GM06990 (cell line): ENCODE results near the gene ADAMTS17.

ENCODE experiments used
- DNase-seq: peaks from one replicate; pipeline ENCODE4 v3.0.0-alpha.2; 2011; ENCODE audit not compliant: insufficient read length; ENCODE audit errors: extremely low read depth
- H3K27me3 ChIP-seq: replicated peaks from 2 replicates; pipeline ENCODE4 v1.6.0; 2011; ENCODE audit warnings: low read length; ENCODE audit not compliant: control insufficient read depth, insufficient read depth
- H3K36me3 ChIP-seq: 2 replicates; pipeline ENCODE4 v1.5.1; 2011; ENCODE audit warnings: low read length; ENCODE audit not compliant: control insufficient read depth, insufficient read depth
- H3K4me3 ChIP-seq: replicated peaks from 2 replicates; pipeline ENCODE4 v1.5.1; 2011; ENCODE audit warnings: low read depth, mild to moderate bottlenecking, control low read depth, low read length
- TF ChIP-seq, protein P1 (sequence below): IDR thresholded peaks from 2 replicates; pipeline ENCODE4 v1.5.1; 2011; ENCODE audit warnings: low read length, control low read depth, mild to moderate bottlenecking, inconsistent platforms; ENCODE audit not compliant: insufficient read depth, poor library complexity, severe bottlenecking

ADAMTS17 gene

DNA sequence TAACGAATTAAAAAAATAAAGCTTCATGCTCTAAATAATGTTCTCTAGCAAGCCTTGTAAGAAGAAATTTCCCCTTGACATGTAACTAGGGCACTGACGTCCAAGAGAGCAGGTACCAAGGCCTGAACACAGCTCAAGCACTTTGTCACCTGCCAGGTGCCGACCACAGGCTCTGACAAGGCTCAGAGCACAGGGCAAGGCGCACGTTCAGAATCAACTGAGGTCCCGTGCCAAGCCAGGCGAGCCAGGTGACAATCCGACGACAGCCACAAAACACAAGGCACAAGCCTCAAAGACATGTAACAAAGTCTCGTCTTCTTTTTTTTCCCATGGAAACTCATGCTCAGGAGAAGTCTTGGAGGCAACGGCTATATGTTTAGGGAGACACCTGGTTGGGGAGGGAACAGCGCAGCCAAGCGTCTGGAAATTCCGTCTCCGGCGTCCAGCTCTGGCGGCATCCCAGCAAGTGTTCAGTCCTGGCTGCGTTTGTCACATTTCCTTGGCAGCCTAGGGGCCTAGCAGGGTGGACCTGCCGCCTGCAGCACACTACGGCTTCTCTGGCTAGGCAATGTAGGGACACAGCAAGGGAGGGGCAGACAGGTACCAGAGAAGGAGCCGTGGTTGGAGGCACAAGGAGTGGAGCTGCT, 76.7 kb downstream of the ADAMTS17 start:
- Histone ChIP-seq H3K4me3 (no peak overlapping the region), H3K27me3 (no peaks in the 10 kb centered on the region; the same call in 1 of the 2 replicates), H3K36me3 (no peaks in the 10 kb centered on the region)
- no peak for DNase-seq
- TF ChIP-seq, protein P1, sequence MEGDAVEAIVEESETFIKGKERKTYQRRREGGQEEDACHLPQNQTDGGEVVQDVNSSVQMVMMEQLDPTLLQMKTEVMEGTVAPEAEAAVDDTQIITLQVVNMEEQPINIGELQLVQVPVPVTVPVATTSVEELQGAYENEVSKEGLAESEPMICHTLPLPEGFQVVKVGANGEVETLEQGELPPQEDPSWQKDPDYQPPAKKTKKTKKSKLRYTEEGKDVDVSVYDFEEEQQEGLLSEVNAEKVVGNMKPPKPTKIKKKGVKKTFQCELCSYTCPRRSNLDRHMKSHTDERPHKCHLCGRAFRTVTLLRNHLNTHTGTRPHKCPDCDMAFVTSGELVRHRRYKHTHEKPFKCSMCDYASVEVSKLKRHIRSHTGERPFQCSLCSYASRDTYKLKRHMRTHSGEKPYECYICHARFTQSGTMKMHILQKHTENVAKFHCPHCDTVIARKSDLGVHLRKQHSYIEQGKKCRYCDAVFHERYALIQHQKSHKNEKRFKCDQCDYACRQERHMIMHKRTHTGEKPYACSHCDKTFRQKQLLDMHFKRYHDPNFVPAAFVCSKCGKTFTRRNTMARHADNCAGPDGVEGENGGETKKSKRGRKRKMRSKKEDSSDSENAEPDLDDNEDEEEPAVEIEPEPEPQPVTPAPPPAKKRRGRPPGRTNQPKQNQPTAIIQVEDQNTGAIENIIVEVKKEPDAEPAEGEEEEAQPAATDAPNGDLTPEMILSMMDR, result no peak

DNA sequence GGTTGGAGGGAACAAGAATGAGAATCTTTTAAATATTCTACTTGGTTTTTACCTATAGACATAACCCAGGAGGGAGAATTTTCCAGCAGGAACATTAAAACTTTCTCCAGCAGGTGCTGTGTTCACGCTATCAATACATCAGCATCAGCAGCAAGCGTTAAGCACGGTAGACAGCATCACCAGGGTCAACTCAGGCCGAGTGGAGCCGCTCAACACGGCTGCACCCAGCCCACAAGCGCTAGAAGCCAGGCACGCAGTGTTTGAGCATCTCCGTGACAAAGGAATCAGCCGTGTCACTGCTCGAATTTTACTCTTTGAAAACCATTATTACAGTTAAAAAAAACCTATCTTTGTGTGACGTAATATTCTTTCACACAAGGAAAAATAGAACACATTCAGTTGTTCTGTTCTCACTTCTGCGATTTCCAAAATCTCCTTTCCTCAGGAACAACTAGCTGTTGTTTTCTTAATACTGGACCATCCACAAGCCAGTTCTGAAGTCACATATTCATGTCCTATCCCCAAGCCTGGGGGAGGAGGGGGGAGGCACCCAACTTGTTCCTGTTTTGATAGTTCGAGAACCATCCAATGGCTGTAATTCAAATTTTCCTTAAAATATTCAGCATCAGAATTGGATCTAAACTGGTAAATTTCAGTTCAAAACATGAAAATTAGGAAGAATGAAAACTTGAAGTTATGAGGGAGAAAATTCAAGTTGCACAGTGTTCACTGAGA, 77.9 kb downstream of the ADAMTS17 start:
- TF ChIP-seq, protein P1, result no peak
- Histone ChIP-seq H3K36me3 (no peaks in the 10 kb centered on the region), H3K4me3 (no peak overlapping the region), H3K27me3 (no peaks in the 10 kb centered on the region; the same call in 1 of the 2 replicates)
- no peak for DNase-seq

DNA sequence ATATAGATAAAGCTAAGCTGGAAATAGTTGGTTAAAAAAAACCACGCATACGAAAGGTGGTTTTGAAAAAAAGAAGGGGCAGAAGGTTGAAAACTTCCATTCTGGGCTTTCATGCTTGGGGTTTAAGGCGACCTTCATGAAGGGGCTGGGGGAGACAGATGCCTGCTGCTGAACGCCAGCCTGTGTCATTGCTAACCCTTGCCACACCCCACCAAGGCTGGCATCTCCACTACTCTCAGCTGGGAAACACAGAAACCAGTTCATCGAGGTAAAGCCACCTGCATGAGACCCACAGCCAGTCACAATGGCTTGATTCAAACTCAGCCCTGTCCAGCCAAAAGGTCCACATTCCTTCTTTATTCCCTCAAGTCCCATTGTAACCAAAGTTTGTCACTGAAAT, 78.7 kb downstream of the ADAMTS17 start:
- Histone ChIP-seq H3K36me3 (no peaks in the 10 kb centered on the region), H3K27me3 (no peaks in the 10 kb centered on the region; the same call in 1 of the 2 replicates), H3K4me3 (no peak overlapping the region)
- DNase-seq, result no peak
- TF ChIP-seq, protein P1, result no peak

GRCh38 chr15:100261302-100262240, 80.2 kb downstream of the ADAMTS17 start:
- TF ChIP-seq, protein P1, result no peak
- Histone ChIP-seq H3K27me3 (no peaks in the 10 kb centered on the region; the same call in 1 of the 2 replicates), H3K4me3 (no peak overlapping the region), H3K36me3 (no peaks in the 10 kb centered on the region)
- DNase-seq, result no peak

GRCh38 chr15:100259266-100259665, 82.5 kb downstream of the ADAMTS17 start:
- TF ChIP-seq, protein P1, result no peak
- no peak for DNase-seq
- Histone ChIP-seq H3K4me3 (no peak overlapping the region), H3K36me3 (no peaks in the 10 kb centered on the region), H3K27me3 (no peaks in the 10 kb centered on the region)
